ENCODE results near the gene KRTAP10-1.
"Not testable (repeated sequence)": the region's sequence is repeated elsewhere in the genome, so short reads cannot be mapped to it uniquely, and the experiment has no call there.

KRTAP10-1 gene

GRCh38 chr21:44539991-44540666, at the start of gene KRTAP10-1:
Gene KRTAP10-1, minus strand, starts transcription at chr21:44540195. Its CDS starts 45 bp downstream, at chr21:44540150.
- DNase-seq = no peak

- DNase-seq = no peak
Observed at GRCh38 chr21:44589094-44589493, 49.1 kb upstream of the KRTAP10-1 start.

GRCh38 chr21:44585892-44586291, 45.9 kb upstream of the KRTAP10-1 start:
- DNase-seq = no peak

GRCh38 chr21:44583800-44584147, 43.8 kb upstream of the KRTAP10-1 start:
- DNase-seq = no peak

GRCh38 chr21:44583089-44583799, 43.2 kb upstream of the KRTAP10-1 start:
- DNase-seq = no peak

GRCh38 chr21:44582055-44582454, 42.1 kb upstream of the KRTAP10-1 start:
- no peak for DNase-seq

- no peak for DNase-seq
Observed at GRCh38 chr21:44581158-44581557, 41.2 kb upstream of the KRTAP10-1 start.

GRCh38 chr21:44580231-44580821, 40.3 kb upstream of the KRTAP10-1 start, which contains the start of gene KRTAP10-5:
Gene KRTAP10-5, minus strand, starts transcription at chr21:44580604. Its CDS starts 26 bp downstream, at chr21:44580578.
- not testable (repeated sequence) for DNase-seq

- DNase-seq = no peak
Observed at GRCh38 chr21:44579833-44580144, 39.8 kb upstream of the KRTAP10-1 start.

- DNase-seq = no peak
Observed at GRCh38 chr21:44579056-44579832, 39.2 kb upstream of the KRTAP10-1 start.

GRCh38 chr21:44578371-44579055, 38.5 kb upstream of the KRTAP10-1 start:
- DNase-seq = no peak

GRCh38 chr21:44576025-44576420, 36.0 kb upstream of the KRTAP10-1 start:
- DNase-seq = no peak

GRCh38 chr21:44575307-44576024, 35.5 kb upstream of the KRTAP10-1 start:
- no peak for DNase-seq

- DNase-seq = no peak
Observed at GRCh38 chr21:44574457-44575306, 34.7 kb upstream of the KRTAP10-1 start.

- not testable (repeated sequence) for DNase-seq
Observed at GRCh38 chr21:44573630-44574456, 33.8 kb upstream of the KRTAP10-1 start, which contains the start of gene KRTAP10-4. Gene KRTAP10-4, plus strand, starts transcription at chr21:44573729. Its CDS starts 30 bp downstream, at chr21:44573759.

GRCh38 chr21:44572959-44573583, 33.1 kb upstream of the KRTAP10-1 start:
- DNase-seq = no peak

- no peak for DNase-seq
Observed at GRCh38 chr21:44571844-44572782, 32.1 kb upstream of the KRTAP10-1 start.

- no peak for DNase-seq
Observed at GRCh38 chr21:44571296-44571695, 31.3 kb upstream of the KRTAP10-1 start.

Data from EL (cell line).